PFSK-1 (cell line): ENCODE results near the gene TNFAIP8L3.

Experiments
- FOXP2 ChIP-seq: optimal IDR thresholded peaks from 2 replicates; pipeline ENCODE3; 2011; ENCODE audit warnings: borderline replicate concordance, control low read depth, inconsistent platforms; ENCODE audit not compliant: insufficient read depth; ENCODE audit errors: extremely low read length, extremely low read depth
- POLR2AphosphoS5 ChIP-seq: IDR thresholded peaks from 2 replicates; pipeline ENCODE4 v1.6.1; 2012; ENCODE audit warnings: low read depth, mild to moderate bottlenecking, control low read depth, low read length, moderate library complexity
- SIN3A ChIP-seq: IDR thresholded peaks from 2 replicates; pipeline ENCODE4 v1.6.1; 2012; ENCODE audit warnings: mild to moderate bottlenecking, low read length, moderate library complexity, borderline replicate concordance; ENCODE audit not compliant: insufficient read depth
- TAF1 ChIP-seq: IDR thresholded peaks from 2 replicates; pipeline ENCODE4 v1.6.1; 2012; ENCODE audit warnings: low read length, control low read depth, borderline replicate concordance; ENCODE audit not compliant: insufficient read depth
- TF ChIP-seq, protein P1 (sequence below), 2 experiments: IDR thresholded peaks; 2 replicates each; pipeline versions ENCODE4 v1.6.1 to v1.8.0; 2011 to 2012; ENCODE audit warnings: low read depth in 2 of 2, low read length in 2 of 2, control low read depth in 1 of 2, inconsistent platforms in 1 of 2, mild to moderate bottlenecking in 1 of 2, moderate library complexity in 1 of 2; ENCODE audit not compliant: insufficient read depth in 1 of 2

The TNFAIP8L3 gene

DNA sequence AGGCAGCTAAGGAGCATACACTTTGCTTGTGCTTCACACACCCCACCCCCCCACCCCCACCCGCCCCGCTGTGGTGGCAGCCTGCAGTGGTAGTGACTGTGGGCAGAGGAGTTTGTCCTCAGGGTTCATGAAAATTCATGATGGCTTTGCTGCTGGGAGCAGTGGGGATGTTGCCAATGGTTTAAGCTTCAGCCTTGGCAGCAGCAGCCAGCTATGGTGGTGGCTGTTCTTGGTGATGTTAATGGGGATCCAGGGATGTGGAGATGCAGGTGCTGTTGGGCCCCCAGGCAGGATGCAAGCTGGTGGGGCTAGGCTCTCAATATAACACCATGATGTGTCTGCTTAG is 55.8 kb downstream of the TNFAIP8L3 start:
- TF ChIP-seq, protein P1, sequence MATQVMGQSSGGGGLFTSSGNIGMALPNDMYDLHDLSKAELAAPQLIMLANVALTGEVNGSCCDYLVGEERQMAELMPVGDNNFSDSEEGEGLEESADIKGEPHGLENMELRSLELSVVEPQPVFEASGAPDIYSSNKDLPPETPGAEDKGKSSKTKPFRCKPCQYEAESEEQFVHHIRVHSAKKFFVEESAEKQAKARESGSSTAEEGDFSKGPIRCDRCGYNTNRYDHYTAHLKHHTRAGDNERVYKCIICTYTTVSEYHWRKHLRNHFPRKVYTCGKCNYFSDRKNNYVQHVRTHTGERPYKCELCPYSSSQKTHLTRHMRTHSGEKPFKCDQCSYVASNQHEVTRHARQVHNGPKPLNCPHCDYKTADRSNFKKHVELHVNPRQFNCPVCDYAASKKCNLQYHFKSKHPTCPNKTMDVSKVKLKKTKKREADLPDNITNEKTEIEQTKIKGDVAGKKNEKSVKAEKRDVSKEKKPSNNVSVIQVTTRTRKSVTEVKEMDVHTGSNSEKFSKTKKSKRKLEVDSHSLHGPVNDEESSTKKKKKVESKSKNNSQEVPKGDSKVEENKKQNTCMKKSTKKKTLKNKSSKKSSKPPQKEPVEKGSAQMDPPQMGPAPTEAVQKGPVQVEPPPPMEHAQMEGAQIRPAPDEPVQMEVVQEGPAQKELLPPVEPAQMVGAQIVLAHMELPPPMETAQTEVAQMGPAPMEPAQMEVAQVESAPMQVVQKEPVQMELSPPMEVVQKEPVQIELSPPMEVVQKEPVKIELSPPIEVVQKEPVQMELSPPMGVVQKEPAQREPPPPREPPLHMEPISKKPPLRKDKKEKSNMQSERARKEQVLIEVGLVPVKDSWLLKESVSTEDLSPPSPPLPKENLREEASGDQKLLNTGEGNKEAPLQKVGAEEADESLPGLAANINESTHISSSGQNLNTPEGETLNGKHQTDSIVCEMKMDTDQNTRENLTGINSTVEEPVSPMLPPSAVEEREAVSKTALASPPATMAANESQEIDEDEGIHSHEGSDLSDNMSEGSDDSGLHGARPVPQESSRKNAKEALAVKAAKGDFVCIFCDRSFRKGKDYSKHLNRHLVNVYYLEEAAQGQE (IDR thresholded peaks at IDR 0.05; ENCODE audit: insufficient read depth in 1 of 2, low read depth in 2 of 2, low read length in 2 of 2) = no peak
- no peak for TF ChIP-seq FOXP2
- no peak for TF ChIP-seq SIN3A
- no peak for TF ChIP-seq TAF1
- no peak for TF ChIP-seq POLR2AphosphoS5

GRCh38 chr15:51038162-51038973 is 56.3 kb downstream of the TNFAIP8L3 start:
- TF ChIP-seq POLR2AphosphoS5 = no peak
- TF ChIP-seq, protein P1 (IDR thresholded peaks at IDR 0.05; ENCODE audit: insufficient read depth in 1 of 2, low read depth in 2 of 2, low read length in 2 of 2) = no peak
- no peak for TF ChIP-seq TAF1
- TF ChIP-seq FOXP2 = no peak

GRCh38 chr15:51030649-51031316 is 63.9 kb downstream of the TNFAIP8L3 start:
- TF ChIP-seq POLR2AphosphoS5 (no peak), FOXP2 (no peak), SIN3A (no peak), TAF1 (no peak)
- TF ChIP-seq, protein P1 (IDR thresholded peaks at IDR 0.05; ENCODE audit: insufficient read depth in 1 of 2, low read depth in 2 of 2, low read length in 2 of 2) = no peak

DNA sequence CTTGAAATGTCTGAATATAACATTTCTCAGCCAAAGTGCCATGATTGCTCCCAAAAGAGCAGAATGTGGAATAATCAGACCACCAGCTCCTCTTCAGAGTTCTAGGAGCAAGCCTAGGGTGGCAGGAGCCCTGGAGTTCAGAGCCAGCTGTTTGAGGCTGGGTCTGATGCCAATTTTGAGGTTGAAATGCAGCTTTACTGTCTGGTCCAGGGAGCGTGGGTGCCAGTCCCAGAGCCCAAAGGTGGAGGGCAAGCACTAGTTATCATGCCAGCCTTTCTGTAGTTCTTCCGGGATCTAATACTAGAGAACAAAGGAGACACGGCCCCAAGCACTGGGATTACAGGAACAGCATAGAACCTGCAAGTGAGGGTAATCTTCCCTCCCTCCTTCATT is 69.3 kb downstream of the TNFAIP8L3 start:
- TF ChIP-seq FOXP2 (no peak), TAF1 (no peak), SIN3A (no peak), POLR2AphosphoS5 (no peak)
- TF ChIP-seq, protein P1 (IDR thresholded peaks at IDR 0.05; ENCODE audit: insufficient read depth in 1 of 2, low read depth in 2 of 2, low read length in 2 of 2) = no peak
